ENCODE results near the gene COLGALT1.

DNA sequence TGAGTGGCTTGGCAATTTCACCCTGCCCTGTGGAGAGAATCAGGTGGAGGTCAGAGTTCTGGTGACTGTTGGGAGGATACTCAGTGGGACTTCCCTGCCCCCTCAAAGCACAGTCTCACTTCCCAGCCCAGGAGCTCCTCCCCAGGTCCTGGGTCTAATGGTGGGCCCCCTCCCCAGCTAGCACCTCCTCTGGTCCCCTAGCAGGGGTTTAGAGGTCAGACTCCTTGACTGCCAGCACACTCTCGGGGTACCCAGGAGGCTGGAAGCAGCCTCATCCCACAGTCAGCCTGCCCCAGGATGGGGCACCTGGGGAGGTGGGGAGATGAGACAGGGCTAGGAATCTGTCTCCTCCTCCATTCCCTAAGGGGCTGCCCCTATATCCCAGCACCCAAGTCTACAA, 65.2 kb downstream of the COLGALT1 start:
- TF ChIP-seq REST (IDR thresholded peaks at IDR 0.05; ENCODE audit: insufficient read depth in 1 of 2, low read depth in 2 of 2, low read length in 2 of 2) (no peak), TAF1 (IDR thresholded peaks at IDR 0.05; ENCODE audit: borderline replicate concordance, insufficient read depth, low read length) (no peak), POLR2AphosphoS5 (IDR thresholded peaks at IDR 0.05; ENCODE audit: low read depth, low read length) (no peak)

Measured in PFSK-1 (cell line).